ENCODE data around the gene TRAPPC2L. TPM values are rescaled to one million over a fixed set of nuclear protein-coding genes. Genes with fewer than 3 reads are reported as not detected.

Gene TRAPPC2L
- total and polyA plus RNA-seq, 2 of the 13 experiments (the other 11 are each of a cell fraction or from before 2014, with no cell fraction given), result 96.3 to 107 TPM

GRCh38 chr16:88856828-88857727 lies at the start of gene TRAPPC2L, which contains the start of gene GALNS (continued):
- no peak for TF ChIP-seq ZNF670 (CRISPR knock-in tag; IDR thresholded peaks at IDR 0.05; ENCODE audit: borderline replicate concordance)
- TF ChIP-seq HOXA7 (CRISPR knock-in tag; IDR thresholded peaks at IDR 0.05), result no peak
- TF ChIP-seq CAMTA2 (CRISPR knock-in tag; IDR thresholded peaks at IDR 0.05; ENCODE audit: borderline replicate concordance), result no peak; the same call in 1 of the 2 replicates
- TF ChIP-seq IKZF5 (CRISPR knock-in tag; IDR thresholded peaks at IDR 0.05), result peak; percentile 53
- no peak for TF ChIP-seq SP140L (CRISPR knock-in tag; IDR thresholded peaks at IDR 0.05; ENCODE audit: borderline replicate concordance)
- no peak for TF ChIP-seq HMGA1 (CRISPR knock-in tag; conservative IDR thresholded peaks at IDR 0.05)
- TF ChIP-seq ZNF766 (CRISPR knock-in tag; IDR thresholded peaks at IDR 0.05; ENCODE audit: borderline replicate concordance), result no peak
- peak; percentile 62 for TF ChIP-seq YEATS2 (CRISPR knock-in tag; IDR thresholded peaks at IDR 0.05; ENCODE audit: borderline replicate concordance)
- TF ChIP-seq ZBTB2 (CRISPR knock-in tag; IDR thresholded peaks at IDR 0.05; ENCODE audit: low read depth), result peak; percentile 42; the same call in 1 of the 2 replicates
- TF ChIP-seq ZBTB7B (CRISPR knock-in tag; IDR thresholded peaks at IDR 0.05), result no peak
- TF ChIP-seq ZNF354B (CRISPR knock-in tag; IDR thresholded peaks at IDR 0.05), result no peak
- no peak for TF ChIP-seq FOXO4 (CRISPR knock-in tag; conservative IDR thresholded peaks at IDR 0.05)
- TF ChIP-seq FOXJ3 (CRISPR knock-in tag; IDR thresholded peaks at IDR 0.05; ENCODE audit: borderline replicate concordance), result 0 out of 2 replicates have a peak, but pooled peaks have one; percentile 38
- no peak for TF ChIP-seq FOXC1 (CRISPR knock-in tag; IDR thresholded peaks at IDR 0.05; ENCODE audit: borderline replicate concordance)
- TF ChIP-seq ZFP36L1 (CRISPR knock-in tag; IDR thresholded peaks at IDR 0.05), result no peak
- no peak for TF ChIP-seq KDM1A (CRISPR knock-in tag; IDR thresholded peaks at IDR 0.05)
- TF ChIP-seq REST (IDR thresholded peaks at IDR 0.05; ENCODE audit: borderline replicate concordance in 1 of 2, low read depth in 1 of 2, low read length in 2 of 2), result no peak
- no peak for TF ChIP-seq TOE1 (CRISPR knock-in tag; IDR thresholded peaks at IDR 0.05)
- TF ChIP-seq RAD51 (IDR thresholded peaks at IDR 0.05; ENCODE audit: borderline replicate concordance), result peak; percentile 99
- no peak for TF ChIP-seq NFRKB (IDR thresholded peaks at IDR 0.05)
- TF ChIP-seq ZNF557 (CRISPR knock-in tag; IDR thresholded peaks at IDR 0.05), result no peak
- TF ChIP-seq TCF12 (IDR thresholded peaks at IDR 0.05), result no peak
- TF ChIP-seq TCF12 (CRISPR knock-in tag; IDR thresholded peaks at IDR 0.05), result peak; percentile 32

Data from HepG2 (cell line).